ENCODE results near the gene CRYGN.

CRYGN gene

DNA sequence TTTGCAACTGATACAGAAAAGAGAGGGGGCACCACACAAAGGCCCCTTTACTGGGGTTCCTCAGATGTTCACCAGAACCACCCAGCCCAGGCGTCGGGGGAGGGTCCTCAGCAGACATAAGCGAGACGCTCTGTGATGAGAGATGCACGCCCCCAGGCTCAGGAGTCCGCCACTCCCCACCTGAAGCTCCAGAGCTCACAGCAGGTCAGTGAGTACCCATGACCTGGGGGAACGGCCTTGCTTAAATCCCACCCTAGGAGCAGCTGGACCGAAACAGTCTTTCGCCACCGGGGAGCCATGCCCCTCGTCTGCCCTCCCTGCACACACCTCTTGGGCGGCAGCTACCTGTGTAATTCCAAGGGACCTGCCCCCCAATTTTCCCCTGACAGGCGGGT, 2.8 kb downstream of the CRYGN start:
- no peak for TF ChIP-seq EZH2 (optimal IDR thresholded peaks at IDR 0.05; ENCODE audit: low read depth, low read length)
- no peak for TF ChIP-seq EZH2phosphoT487 (IDR thresholded peaks at IDR 0.05; ENCODE audit: low read length)
- TF ChIP-seq, protein P1, sequence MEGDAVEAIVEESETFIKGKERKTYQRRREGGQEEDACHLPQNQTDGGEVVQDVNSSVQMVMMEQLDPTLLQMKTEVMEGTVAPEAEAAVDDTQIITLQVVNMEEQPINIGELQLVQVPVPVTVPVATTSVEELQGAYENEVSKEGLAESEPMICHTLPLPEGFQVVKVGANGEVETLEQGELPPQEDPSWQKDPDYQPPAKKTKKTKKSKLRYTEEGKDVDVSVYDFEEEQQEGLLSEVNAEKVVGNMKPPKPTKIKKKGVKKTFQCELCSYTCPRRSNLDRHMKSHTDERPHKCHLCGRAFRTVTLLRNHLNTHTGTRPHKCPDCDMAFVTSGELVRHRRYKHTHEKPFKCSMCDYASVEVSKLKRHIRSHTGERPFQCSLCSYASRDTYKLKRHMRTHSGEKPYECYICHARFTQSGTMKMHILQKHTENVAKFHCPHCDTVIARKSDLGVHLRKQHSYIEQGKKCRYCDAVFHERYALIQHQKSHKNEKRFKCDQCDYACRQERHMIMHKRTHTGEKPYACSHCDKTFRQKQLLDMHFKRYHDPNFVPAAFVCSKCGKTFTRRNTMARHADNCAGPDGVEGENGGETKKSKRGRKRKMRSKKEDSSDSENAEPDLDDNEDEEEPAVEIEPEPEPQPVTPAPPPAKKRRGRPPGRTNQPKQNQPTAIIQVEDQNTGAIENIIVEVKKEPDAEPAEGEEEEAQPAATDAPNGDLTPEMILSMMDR (IDR thresholded peaks at IDR 0.05; ENCODE audit: low read length), result no peak
- Histone ChIP-seq H3K4me3 (ENCODE audit: low read length) (no peak overlapping the region), H3K27me3 (replicated peaks; ENCODE audit: insufficient read depth, low read length) (peaks cover 36% of the 10 kb centered on the region), H3K9me3 (replicated peaks; ENCODE audit: insufficient read depth, low read length) (no peaks in the 10 kb centered on the region), H3K9me2 (replicated peaks; ENCODE audit: insufficient read depth, low read length) (no peaks in the 10 kb centered on the region), H3K9ac (ENCODE audit: low read length) (no peak overlapping the region), H2AFZ (ENCODE audit: low read length) (no peak overlapping the region), H3K27ac (ENCODE audit: low read length) (no peak overlapping the region), H3K4me2 (ENCODE audit: low read depth, low read length) (no peak overlapping the region), H3F3A (ENCODE audit: insufficient read depth, low read length) (no peaks in the 10 kb centered on the region), H3K36me3 (replicated peaks; ENCODE audit: insufficient read depth, low read length) (no peaks in the 10 kb centered on the region), H3K4me1 (ENCODE audit: low read length) (no peaks in the 10 kb centered on the region), H4K20me1 (ENCODE audit: insufficient read depth, low read length) (no peaks in the 10 kb centered on the region), H3K79me2 (ENCODE audit: low read length) (no peaks in the 10 kb centered on the region)
- DNase-seq, result no peak

DNA sequence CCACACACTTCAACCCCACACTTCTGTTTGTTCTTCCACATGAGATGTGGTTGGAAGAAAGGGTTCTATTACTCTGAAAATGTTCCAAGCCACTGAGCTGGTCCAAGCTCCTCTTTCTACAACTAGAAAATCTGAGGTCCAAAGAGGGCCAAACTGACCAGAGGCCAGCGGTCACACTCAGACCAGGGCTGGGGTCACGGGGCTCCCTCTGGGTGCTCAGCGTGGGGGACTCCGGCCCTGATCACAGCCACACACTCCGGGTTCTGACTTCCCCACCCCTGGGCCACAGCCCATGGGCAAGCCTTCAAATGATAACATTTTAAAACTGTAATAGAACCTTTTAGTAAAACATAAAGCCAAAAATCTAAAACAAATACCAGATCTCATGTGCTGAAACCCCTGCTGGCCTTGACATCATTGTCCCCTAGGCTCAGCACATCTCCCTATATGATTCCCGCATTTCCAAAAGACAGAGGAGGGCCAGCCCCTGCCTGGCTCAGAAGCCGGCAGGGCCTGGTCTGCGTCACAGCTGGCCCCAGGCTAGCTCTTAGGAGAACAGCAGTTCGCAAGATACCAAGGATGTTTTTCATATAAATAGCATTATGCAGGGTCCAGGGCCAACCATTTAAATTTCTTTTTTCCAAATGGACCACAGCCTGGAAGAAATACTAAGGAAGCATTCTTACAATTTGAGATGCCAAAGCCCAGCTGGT, 3.3 kb downstream of the CRYGN start:
- Histone ChIP-seq H3K4me2 (ENCODE audit: low read depth, low read length) (no peak overlapping the region), H3K27me3 (replicated peaks; ENCODE audit: insufficient read depth, low read length) (peaks cover 36% of the 10 kb centered on the region), H3K79me2 (ENCODE audit: low read length) (no peaks in the 10 kb centered on the region), H2AFZ (ENCODE audit: low read length) (no peak overlapping the region), H3K9ac (ENCODE audit: low read length) (no peak overlapping the region), H4K20me1 (ENCODE audit: insufficient read depth, low read length) (no peaks in the 10 kb centered on the region), H3K27ac (ENCODE audit: low read length) (no peak overlapping the region), H3K4me1 (ENCODE audit: low read length) (no peaks in the 10 kb centered on the region), H3K9me3 (replicated peaks; ENCODE audit: insufficient read depth, low read length) (no peaks in the 10 kb centered on the region), H3K9me2 (replicated peaks; ENCODE audit: insufficient read depth, low read length) (no peaks in the 10 kb centered on the region), H3K4me3 (ENCODE audit: low read length) (no peak overlapping the region), H3F3A (ENCODE audit: insufficient read depth, low read length) (no peaks in the 10 kb centered on the region), H3K36me3 (replicated peaks; ENCODE audit: insufficient read depth, low read length) (no peaks in the 10 kb centered on the region)
- no peak for DNase-seq
- TF ChIP-seq EZH2phosphoT487 (IDR thresholded peaks at IDR 0.05; ENCODE audit: low read length) (no peak), EZH2 (optimal IDR thresholded peaks at IDR 0.05; ENCODE audit: low read depth, low read length) (no peak)
- TF ChIP-seq, protein P1 (IDR thresholded peaks at IDR 0.05; ENCODE audit: low read length), result no peak

DNA sequence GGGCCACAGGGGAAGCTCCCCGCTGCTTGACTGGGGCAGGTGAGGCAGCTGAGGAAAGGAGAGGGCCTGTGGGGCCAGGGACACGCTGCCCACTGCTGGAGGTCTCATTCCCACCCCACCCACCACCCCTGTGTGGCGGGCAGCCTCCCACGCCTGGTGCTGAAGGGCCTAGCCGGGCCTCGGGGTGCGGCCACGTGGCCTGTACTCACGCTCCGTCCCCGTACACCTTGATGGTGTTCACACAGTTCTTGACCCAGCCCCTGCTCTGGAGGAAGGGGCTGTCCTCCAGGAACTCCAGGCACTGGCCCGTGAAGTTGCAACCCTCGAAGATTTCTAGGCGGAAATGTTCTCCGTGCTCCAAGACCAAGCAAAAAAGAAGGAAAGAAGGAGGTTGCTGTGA, 4.0 kb downstream of the CRYGN start:
- H3K27ac ChIP-seq (ENCODE audit: low read length), result no peak overlapping the region

More for the DNA sequence above, 4.0 kb downstream of the CRYGN start:
- no peak overlapping the region for H3K9ac ChIP-seq (ENCODE audit: low read length)
- DNase-seq, result no peak
- no peaks in the 10 kb centered on the region for H3K36me3 ChIP-seq (replicated peaks; ENCODE audit: insufficient read depth, low read length)
- H2AFZ ChIP-seq (ENCODE audit: low read length), result no peak overlapping the region
- TF ChIP-seq, protein P1 (IDR thresholded peaks at IDR 0.05; ENCODE audit: low read length), result no peak
- TF ChIP-seq EZH2 (optimal IDR thresholded peaks at IDR 0.05; ENCODE audit: low read depth, low read length) (no peak), EZH2phosphoT487 (IDR thresholded peaks at IDR 0.05; ENCODE audit: low read length) (no peak)
- no peak overlapping the region for H3K4me3 ChIP-seq (ENCODE audit: low read length)
- no peaks in the 10 kb centered on the region for H3F3A ChIP-seq (ENCODE audit: insufficient read depth, low read length)
- no peaks in the 10 kb centered on the region for H4K20me1 ChIP-seq (ENCODE audit: insufficient read depth, low read length)
- H3K27me3 ChIP-seq (replicated peaks; ENCODE audit: insufficient read depth, low read length), result peaks cover 36% of the 10 kb centered on the region
- H3K79me2 ChIP-seq (ENCODE audit: low read length), result no peaks in the 10 kb centered on the region
- no peaks in the 10 kb centered on the region for H3K4me1 ChIP-seq (ENCODE audit: low read length)
- no peaks in the 10 kb centered on the region for H3K9me2 ChIP-seq (replicated peaks; ENCODE audit: insufficient read depth, low read length)
- no peak overlapping the region for H3K4me2 ChIP-seq (ENCODE audit: low read depth, low read length)
- H3K9me3 ChIP-seq (replicated peaks; ENCODE audit: insufficient read depth, low read length), result no peaks in the 10 kb centered on the region

Data from MM.1S (cell line).